LoVo (cell line): Measurements from ENCODE around the gene ATXN2.

Experiments
- DNase-seq: peaks from one replicate; pipeline ENCODE4 v3.0.0-alpha.2; 2016; ENCODE audit warnings: low spot score

Gene ATXN2

GRCh38 chr12:111450676-111451075 is 148.4 kb downstream of the ATXN2 start:
- no peak for DNase-seq

GRCh38 chr12:111448846-111449790 is 150.0 kb downstream of the ATXN2 start:
- no peak for DNase-seq

GRCh38 chr12:111448266-111448830 is 150.8 kb downstream of the ATXN2 start:
- DNase-seq = no peak

DNA sequence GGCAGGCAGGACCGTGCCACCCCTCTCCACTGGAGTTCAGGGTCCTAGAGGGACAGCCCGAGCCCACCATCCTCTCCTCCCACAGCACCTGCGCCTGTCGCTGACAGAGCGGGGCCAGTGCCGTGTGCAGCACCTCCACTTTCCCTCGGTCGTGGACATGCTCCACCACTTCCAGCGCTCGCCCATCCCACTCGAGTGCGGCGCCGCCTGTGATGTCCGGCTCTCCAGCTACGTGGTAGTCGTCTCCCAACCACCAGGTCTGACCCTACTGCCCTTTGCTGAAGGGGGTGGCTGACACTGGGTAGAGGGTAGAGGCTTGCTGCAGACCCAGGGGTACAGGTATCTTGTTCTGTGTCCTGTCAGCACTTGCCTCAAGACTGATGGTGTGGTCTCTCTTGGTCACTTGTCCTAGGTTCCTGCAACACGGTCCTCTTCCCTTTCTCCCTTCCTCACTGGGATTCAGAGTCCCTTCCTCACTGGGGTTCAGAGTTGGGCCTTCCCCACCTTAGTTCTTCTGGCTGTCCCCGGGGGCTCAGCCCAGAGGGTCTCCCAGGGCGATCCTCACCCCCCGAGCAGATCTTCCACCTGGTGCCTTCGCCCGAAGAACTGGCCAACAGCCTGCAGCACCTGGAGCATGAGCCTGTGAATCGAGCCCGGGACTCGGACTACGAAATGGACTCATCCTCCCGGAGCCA is 151.4 kb downstream of the ATXN2 start:
- DNase-seq = no peak

DNA sequence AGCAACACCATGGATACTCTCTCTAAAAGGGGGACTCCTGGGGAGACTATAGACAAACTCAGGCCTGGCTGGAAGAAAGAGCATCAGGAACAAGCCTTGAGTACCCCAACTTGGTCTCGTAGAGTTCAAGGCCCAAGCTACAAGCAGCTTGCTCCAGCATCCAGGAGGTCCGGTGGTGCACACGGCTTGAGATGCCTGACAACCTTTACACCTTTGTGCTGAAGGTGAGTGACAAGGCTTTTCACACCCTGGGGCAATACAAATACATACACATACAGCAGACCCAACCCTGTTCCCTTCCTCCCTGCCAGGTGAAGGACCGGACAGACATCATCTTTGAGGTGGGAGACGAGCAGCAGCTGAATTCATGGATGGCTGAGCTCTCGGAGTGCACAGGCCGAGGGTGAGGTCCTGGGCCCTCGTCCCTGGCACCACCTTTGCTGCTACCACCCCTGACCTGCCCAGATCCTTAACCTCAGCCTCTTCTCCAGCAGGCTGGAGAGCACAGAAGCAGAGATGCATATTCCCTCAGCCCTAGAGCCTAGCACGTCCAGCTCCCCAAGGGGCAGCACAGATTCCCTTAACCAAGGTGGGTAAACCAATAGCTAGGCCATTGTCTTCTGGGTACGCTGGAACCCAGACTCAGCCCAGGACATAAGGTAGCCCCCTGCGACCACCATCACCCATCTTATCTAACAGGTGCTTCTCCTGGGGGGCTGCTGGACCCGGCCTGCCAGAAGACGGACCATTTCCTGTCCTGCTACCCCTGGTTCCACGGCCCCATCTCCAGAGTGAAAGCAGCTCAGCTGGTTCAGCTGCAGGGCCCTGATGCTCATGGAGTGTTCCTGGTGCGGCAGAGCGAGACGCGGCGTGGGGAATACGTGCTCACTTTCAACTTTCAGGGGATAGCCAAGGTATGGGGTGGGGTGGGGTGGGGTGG is 152.2 kb downstream of the ATXN2 start:
- no peak for DNase-seq

- no peak for DNase-seq
Observed at GRCh38 chr12:111445726-111446581, 153.2 kb downstream of the ATXN2 start.

- no peak for DNase-seq
Observed at GRCh38 chr12:111444925-111445725, 154.0 kb downstream of the ATXN2 start.

- no peak for DNase-seq
Observed at GRCh38 chr12:111444314-111444924, 154.7 kb downstream of the ATXN2 start.

- peak; percentile 35 for DNase-seq
Observed at GRCh38 chr12:111443586-111443985, 155.5 kb downstream of the ATXN2 start.

- DNase-seq = no peak
Observed at GRCh38 chr12:111443086-111443485, 156.0 kb downstream of the ATXN2 start.

DNA sequence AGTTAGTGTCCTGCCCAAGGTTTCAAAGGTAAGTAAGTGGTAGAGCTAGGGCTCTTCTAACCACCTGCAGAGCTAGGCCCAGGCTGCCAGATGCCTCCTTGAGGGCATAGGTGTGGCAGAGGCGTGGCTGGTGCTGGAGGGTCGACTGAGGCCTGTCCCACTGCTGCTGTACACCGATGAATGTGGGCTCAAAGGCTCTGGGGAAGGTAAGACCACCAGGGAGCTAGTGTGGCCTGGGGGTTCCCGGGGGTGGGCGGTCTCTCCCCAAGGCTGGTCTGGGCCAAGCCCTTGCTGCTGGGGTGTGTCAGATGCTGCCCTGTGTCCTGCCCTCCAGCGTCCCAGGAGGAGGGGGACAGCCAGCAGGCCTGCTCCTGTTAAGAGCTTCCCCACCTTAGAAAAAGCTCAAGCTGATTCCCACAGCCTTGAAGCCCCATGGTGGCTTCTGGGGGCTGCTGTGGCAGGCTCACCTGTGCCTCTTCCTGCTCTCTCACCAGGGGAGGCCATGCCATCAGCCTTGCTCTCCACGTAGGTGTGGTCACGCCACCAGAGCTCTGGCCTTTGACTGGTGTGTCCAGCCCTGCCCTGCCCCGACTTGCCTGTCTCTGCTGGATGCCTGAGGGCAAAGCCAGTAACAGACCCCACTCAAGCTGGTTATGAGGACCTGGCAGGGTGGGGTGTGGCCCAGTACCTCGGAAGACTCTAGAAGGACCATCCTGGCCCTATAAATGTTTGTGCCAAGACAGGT is 156.6 kb downstream of the ATXN2 start:
- peak; percentile 30 for DNase-seq

DNA sequence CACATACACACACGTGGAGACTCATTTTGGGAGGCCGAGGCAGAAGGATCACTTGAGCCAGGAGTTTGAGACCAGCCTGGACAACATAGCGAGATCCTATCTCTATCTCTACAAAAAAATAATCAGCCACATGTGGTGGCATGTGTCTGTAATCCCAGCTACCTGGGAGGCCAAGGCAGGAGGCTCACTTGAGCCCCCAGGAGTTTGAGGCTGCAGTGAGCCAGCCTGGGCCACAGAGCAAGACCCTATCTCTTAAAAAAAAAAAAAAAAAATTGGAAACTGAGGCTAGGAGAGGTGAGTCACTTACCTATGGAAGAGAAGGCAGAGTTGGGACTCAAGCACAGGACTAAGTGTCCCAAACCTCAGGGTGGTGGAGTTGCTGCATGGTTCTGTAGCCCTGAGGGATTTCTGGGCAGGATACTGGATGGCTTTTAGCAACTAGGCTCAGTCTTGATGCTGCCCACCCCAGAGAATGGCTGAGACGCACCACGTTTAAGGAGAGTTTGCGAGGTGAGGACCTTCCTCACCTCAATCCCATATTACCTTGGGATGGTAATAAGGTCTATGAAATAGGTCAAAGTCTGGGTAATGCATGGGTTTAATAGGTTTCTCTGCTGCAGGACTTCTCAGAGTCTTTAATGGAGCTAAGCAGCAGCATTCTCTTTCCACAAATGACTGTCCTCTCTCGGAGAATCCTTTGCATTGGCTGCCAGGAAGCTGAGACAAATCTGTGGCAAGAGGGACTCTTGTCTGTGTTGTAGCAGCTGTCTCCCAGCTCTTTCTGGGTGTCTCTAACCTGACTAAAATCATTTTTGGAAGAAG is 157.8 kb downstream of the ATXN2 start:
- DNase-seq = no peak

GRCh38 chr12:111440631-111441030 is 158.5 kb downstream of the ATXN2 start:
- DNase-seq = no peak

DNA sequence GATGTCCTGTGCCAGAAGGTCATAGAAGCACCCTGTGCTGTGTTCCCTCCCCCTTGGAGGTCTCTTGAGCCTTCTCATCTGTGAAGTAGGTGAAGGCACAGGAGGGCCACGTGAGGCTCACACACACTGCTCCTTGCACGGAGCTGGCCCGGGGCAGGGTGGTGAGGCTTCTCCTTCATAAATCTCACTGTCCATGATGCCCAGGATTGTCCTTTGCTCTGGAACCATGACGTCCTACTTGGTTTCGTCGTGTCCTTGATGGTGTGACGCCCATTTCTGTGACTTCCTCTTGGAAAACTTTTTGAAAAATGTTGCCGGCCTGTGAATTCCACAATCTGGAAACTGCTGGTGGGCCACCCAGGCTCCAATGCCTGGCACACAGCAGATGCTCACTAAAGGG is 159.0 kb downstream of the ATXN2 start:
- no peak for DNase-seq

DNA sequence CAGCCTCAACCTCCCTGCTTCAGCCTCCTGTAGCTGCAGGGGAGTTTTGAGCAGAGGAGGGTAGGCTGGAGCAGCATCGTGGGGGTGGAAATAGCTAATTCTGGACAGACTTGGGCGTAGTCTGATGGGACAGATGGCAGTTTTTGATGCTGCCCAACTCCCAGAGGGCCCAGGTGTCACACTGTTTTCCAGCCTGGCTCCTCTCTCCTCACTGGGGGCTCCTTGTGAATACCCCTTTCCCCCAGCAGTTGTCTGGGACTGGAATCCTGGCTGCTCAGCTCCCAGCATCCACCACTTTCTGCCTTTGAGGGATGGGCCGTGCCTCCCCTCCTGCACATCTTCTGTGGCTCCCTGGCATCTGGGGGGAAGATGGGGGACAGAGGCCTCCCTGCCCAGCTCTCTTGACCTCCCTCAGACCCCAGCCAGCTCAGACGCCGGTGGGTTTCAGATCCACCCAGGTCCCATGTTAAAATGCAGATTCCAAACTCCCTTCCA is 159.4 kb downstream of the ATXN2 start:
- no peak for DNase-seq

- no peak for DNase-seq
Observed at GRCh38 chr12:111438481-111438880, 160.6 kb downstream of the ATXN2 start.

DNA sequence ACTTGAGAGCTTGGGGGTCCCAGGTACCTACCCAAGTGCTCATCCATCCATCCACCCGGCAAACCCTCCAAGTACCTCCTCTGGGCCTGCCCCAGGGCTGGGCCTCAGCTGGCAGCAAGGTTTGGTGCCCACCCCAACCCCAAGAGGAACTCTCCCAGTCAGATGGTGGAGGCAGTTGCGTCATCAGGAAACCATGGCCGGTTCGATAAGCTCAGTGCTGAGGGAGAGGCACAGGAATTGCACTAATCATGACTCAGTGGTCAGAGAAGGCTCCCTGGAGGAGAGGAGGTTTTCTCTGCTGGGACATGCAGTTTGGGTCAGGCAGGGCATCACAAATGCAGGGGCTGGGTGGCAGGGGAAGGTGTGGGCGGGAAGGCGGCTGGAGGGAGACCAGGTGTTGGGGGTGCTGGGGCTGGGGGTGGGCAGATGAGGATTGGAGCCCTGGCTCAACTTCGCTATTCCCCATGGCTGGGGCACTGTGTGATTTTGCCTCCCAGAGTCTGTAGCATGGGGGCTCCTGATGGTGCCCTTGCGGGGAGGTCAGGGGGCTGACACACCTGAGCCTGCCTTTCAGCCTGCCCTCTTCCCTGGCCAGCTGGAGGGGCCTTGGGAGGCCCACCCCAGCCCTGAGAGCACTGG is 161.2 kb downstream of the ATXN2 start:
- DNase-seq = no peak
